ENCODE measurements around the gene TBC1D17.

DNA sequence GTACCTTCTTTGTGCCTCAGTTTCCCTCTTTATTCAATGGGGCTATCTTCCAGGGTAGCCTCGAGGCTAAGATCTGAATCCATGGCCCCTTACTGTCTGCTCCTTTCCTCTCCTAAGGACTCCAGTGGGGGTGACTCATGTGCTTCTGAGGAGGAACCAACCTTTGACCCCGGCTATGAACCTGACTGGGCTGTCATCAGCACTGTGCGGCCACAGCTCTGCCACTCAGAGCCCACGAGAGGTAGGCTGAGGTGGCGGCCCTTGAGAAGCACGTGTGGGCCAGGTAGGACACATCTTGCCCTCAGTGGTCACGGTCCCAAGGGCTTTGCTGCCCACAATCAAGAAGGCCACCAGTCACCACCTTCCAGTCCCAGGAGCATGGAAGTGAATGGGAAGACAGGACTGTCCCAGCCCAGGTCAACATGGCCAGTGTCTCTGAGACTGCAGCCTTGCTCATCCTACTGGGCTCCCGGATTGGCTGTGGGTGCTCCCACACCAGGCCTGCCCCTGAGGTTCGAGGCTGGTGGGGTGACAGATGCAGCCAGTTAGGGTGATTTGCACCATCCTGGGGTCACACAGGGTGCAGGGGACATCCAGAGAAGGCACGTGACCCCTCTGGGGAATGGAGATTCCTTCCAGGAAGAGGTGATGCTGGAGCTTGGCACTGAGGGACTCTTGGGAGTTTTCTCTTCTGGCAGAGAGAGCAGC is 2.8 kb downstream of the TBC1D17 start:
- TF ChIP-seq EP300 (IDR thresholded peaks at IDR 0.05) = no peak
- TF ChIP-seq, protein P1, sequence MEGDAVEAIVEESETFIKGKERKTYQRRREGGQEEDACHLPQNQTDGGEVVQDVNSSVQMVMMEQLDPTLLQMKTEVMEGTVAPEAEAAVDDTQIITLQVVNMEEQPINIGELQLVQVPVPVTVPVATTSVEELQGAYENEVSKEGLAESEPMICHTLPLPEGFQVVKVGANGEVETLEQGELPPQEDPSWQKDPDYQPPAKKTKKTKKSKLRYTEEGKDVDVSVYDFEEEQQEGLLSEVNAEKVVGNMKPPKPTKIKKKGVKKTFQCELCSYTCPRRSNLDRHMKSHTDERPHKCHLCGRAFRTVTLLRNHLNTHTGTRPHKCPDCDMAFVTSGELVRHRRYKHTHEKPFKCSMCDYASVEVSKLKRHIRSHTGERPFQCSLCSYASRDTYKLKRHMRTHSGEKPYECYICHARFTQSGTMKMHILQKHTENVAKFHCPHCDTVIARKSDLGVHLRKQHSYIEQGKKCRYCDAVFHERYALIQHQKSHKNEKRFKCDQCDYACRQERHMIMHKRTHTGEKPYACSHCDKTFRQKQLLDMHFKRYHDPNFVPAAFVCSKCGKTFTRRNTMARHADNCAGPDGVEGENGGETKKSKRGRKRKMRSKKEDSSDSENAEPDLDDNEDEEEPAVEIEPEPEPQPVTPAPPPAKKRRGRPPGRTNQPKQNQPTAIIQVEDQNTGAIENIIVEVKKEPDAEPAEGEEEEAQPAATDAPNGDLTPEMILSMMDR (IDR thresholded peaks at IDR 0.05) = no peak
